ENCODE data around the gene NAMPT. TPM values are rescaled to one million over a fixed set of nuclear protein-coding genes. Genes with fewer than 3 reads are reported as not detected.
A peak's percentile ranks its signal among the peaks of the same experiment; 100 is the strongest.
"Not testable (repeated sequence)": the region's sequence is repeated elsewhere in the genome, so short reads cannot be mapped to it uniquely, and the experiment has no call there.

NAMPT gene
- total RNA-seq, 1 donor from 2014 or later, result 64.4 TPM

DNA sequence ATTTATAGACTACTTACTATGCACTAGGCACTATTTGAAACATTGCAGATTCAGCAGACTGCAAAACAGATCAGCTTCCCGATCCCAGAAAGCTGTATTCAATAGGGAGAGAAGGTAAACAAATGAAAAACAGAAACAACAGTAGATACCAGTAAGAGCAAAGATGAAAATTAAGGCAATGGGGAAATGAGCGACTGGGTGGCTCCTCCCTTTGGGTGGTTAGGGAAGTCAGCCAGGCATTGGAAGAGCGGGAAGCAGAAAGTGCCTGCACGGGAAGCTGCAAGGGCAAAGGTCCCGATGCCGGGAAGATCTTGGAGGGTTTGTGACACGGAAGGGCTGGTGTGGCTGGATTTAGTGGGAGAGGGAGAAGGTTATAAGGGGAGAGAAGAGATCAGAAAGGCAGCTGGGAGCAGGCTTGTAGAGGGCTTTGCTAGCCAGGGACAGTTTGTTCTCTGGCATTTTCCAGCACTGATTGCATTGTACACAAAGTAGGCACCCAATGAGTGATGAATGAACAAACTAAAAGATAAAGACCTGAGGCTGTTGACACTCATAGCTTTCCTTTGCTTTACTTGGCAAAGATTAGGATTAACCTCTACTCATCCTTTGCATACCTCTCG is 67.8 kb downstream of the NAMPT start:
- Mint-ChIP-seq H3K4me3 (ENCODE audit: unreplicated experiment) (peak overlapping the region; percentile 40), H3K27me3 (ENCODE audit: unreplicated experiment) (no peaks in the 10 kb centered on the region), H3K4me1 (ENCODE audit: unreplicated experiment) (peaks cover 21% of the 10 kb centered on the region), H3K9me3 (ENCODE audit: unreplicated experiment) (no peaks in the 10 kb centered on the region), H3K27ac (ENCODE audit: unreplicated experiment) (peak overlapping the region; percentile 94), H3K36me3 (ENCODE audit: unreplicated experiment) (no peaks in the 10 kb centered on the region)
- TF ChIP-seq, protein P1, sequence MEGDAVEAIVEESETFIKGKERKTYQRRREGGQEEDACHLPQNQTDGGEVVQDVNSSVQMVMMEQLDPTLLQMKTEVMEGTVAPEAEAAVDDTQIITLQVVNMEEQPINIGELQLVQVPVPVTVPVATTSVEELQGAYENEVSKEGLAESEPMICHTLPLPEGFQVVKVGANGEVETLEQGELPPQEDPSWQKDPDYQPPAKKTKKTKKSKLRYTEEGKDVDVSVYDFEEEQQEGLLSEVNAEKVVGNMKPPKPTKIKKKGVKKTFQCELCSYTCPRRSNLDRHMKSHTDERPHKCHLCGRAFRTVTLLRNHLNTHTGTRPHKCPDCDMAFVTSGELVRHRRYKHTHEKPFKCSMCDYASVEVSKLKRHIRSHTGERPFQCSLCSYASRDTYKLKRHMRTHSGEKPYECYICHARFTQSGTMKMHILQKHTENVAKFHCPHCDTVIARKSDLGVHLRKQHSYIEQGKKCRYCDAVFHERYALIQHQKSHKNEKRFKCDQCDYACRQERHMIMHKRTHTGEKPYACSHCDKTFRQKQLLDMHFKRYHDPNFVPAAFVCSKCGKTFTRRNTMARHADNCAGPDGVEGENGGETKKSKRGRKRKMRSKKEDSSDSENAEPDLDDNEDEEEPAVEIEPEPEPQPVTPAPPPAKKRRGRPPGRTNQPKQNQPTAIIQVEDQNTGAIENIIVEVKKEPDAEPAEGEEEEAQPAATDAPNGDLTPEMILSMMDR (IDR thresholded peaks at IDR 0.05), result no peak
- DNase-seq (ENCODE audit: extremely low spot score, unreplicated experiment), result no peak

DNA sequence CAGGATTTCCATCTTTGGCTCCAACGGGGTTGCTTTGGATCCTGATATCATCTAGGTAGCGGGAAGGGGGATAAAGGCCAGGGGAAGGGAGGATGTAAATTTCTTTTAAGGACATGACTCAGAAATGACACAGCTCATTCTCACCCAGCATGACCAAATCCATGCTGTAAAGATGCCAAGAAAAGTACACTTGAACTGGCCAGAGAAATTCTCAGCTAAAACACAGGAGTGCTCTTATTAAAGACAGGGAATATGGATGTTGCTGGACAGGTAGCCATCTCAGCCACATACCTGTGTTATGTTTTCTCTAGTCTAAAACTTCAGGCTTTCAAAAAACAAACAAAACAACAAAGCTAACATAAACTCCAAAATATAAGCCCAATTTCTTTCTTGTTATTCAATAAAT is 68.3 kb downstream of the NAMPT start:
- no peaks in the 10 kb centered on the region for H3K27me3 Mint-ChIP-seq (ENCODE audit: unreplicated experiment)
- no peaks in the 10 kb centered on the region for H3K9me3 Mint-ChIP-seq (ENCODE audit: unreplicated experiment)
- no peak for DNase-seq (ENCODE audit: extremely low spot score, unreplicated experiment)
- H3K4me3 Mint-ChIP-seq (ENCODE audit: unreplicated experiment), result peak overlapping the region; percentile 5
- no peaks in the 10 kb centered on the region for H3K36me3 Mint-ChIP-seq (ENCODE audit: unreplicated experiment)
- TF ChIP-seq, protein P1 (IDR thresholded peaks at IDR 0.05), result no peak
- H3K4me1 Mint-ChIP-seq (ENCODE audit: unreplicated experiment), result peaks cover 21% of the 10 kb centered on the region
- H3K27ac Mint-ChIP-seq (ENCODE audit: unreplicated experiment), result peak overlapping the region; percentile 94

DNA sequence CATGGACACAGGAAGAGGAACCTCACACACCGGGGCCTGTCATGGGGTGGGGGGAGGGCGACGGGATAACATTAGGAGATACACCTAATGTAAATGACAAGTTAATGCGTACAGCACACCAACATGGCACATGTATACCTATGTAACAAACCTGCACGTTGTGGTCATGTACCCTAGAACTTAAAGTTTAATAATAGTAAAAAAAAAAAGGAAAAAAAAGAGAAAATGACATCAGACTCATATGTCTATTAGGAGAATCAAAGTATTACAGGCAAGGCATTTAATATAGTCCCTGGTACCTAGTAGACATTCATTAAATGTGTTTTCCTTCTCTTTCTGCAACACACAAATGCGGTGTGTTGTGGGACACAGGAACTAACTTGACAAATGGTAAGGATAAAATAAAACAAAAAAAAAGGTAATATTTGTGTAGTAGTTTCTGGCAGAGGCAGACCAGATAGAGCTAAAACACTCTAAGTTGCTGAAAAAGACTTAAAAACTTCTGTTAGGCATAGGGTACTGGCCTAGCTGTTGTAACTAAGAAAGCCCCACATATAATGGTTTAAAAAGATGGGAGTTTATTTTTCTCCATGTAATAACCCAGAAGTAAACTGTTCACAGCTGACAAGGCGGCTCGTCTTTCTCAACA is 68.8 kb downstream of the NAMPT start:
- H3K9me3 Mint-ChIP-seq (ENCODE audit: unreplicated experiment), result no peaks in the 10 kb centered on the region
- H3K36me3 Mint-ChIP-seq (ENCODE audit: unreplicated experiment), result no peaks in the 10 kb centered on the region
- no peak for DNase-seq (ENCODE audit: extremely low spot score, unreplicated experiment)
- H3K27me3 Mint-ChIP-seq (ENCODE audit: unreplicated experiment), result no peaks in the 10 kb centered on the region
- peaks cover 21% of the 10 kb centered on the region for H3K4me1 Mint-ChIP-seq (ENCODE audit: unreplicated experiment)
- peak overlapping the region; percentile 5 for H3K4me3 Mint-ChIP-seq (ENCODE audit: unreplicated experiment)
- peak overlapping the region; percentile 94 for H3K27ac Mint-ChIP-seq (ENCODE audit: unreplicated experiment)
- TF ChIP-seq, protein P1 (IDR thresholded peaks at IDR 0.05), result no peak

DNA sequence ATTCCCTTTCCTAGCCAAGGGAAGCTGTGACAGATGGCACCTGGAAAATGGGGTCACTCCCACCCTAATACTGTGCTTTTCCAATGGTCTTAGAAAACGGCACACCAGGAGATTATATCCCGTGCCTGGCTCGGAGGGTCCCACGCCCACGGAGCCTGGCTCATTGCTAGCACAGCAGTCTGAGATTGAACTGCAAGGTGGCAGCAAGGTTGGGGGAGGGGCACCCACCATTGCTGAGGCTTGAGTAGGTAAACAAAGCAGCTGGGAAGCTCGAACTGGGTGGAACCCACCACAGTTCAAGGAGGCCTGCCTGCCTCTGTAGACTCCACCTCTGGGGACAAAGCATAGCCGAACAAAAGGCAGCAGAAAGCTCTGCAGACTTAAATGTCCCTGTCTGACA is 75.8 kb downstream of the NAMPT start:
- not testable (repeated sequence) for DNase-seq (ENCODE audit: extremely low spot score, unreplicated experiment); H3K9me3 Mint-ChIP-seq (ENCODE audit: unreplicated experiment); H3K27ac Mint-ChIP-seq (ENCODE audit: unreplicated experiment); H3K4me1 Mint-ChIP-seq (ENCODE audit: unreplicated experiment); H3K36me3 Mint-ChIP-seq (ENCODE audit: unreplicated experiment); H3K27me3 Mint-ChIP-seq (ENCODE audit: unreplicated experiment); H3K4me3 Mint-ChIP-seq (ENCODE audit: unreplicated experiment)

DNA sequence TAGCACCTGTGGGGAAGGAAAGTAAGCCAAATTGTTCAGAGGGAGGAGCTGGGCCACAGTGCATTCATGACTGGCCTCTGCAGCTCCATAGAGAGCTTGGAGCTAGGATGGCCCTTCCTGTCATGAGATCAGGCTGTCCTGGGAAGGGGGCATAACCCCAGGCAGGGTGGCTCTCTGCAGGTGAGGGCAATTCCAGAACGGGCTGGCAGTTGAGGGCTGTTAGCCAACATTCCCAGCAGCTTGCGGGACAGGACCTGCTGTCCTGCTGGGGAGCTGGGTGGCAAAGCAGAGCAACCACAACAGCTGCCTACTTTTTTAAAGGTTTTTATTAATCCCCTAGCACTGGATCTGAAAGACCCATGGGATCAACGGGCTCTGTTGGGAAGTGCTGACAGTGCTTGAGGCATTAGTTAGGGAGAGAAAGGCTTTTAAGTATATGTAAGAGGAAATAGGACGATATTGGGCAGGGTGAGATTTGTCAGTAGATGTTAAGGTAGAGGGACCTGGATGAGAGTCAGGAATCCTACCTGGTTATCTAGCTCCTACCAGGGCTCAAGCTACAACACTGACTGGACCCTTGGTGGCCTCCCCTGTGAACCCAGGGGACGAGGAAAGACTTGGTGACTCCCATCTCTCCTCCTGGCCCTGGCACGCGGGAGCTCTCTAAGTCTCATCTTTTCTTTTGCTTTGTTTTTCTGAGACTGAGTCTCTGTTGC is 77.8 kb downstream of the NAMPT start:
- Mint-ChIP-seq H3K27ac (ENCODE audit: unreplicated experiment) (no peak overlapping the region), H3K4me1 (ENCODE audit: unreplicated experiment) (peaks cover 8% of the 10 kb centered on the region)

More for the DNA sequence above, 77.8 kb downstream of the NAMPT start:
- DNase-seq (ENCODE audit: extremely low spot score, unreplicated experiment), result no peak
- no peak overlapping the region for H3K4me3 Mint-ChIP-seq (ENCODE audit: unreplicated experiment)
- TF ChIP-seq, protein P1 (IDR thresholded peaks at IDR 0.05), result no peak
- H3K9me3 Mint-ChIP-seq (ENCODE audit: unreplicated experiment), result no peaks in the 10 kb centered on the region
- H3K27me3 Mint-ChIP-seq (ENCODE audit: unreplicated experiment), result peaks cover 8% of the 10 kb centered on the region
- peaks cover 2% of the 10 kb centered on the region for H3K36me3 Mint-ChIP-seq (ENCODE audit: unreplicated experiment)
